Kidney tubule cell (primary cell): ENCODE data around the gene RASGEF1C.
"Not testable (repeated sequence)": the region's sequence is repeated elsewhere in the genome, so short reads cannot be mapped to it uniquely, and the experiment has no call there.

Source experiments
- DNase-seq: peaks from one replicate; pipeline ENCODE4 v3.0.0-alpha.2; 2018; ENCODE audit warnings: low spot score

RASGEF1C gene

DNA sequence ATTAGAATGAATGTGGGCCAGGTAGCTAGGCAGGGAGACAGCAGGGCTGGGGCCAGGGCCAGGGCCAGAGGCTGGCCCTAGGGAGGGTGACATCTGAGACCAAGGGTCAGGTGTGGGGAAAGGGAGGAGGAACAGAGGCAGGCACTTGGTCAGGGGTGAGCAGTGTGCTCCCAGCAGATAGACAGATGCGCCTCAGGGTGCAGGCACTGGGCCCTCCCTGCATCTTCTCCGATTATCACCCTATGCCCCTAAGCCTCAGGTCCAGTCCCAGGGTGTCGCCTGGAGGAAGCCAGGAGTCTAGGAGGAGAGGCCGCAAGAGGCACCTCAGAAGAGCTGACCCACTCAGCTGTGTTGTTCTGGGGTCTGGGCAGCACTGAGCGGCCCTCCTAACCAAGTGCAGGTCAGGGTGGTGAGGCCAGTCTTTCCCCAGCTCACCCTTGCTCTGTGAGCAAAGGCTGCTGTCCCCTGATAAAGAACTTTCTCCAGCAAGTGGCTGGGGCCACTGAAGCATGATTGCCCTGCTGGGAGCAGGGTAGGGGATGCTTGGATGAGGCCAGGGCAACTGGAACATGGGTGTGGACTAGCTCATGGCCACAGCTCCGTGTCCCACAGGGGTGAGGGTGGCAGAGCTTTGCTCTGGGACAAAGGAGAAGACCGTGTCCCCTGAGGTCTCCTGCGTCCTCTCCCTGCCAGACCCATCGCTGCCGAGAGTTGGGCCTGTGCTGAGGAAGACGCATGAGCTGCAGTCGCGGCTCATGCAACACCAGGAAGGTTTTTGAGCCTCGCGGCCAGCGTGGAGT lies 2.1 kb upstream of the RASGEF1C start:
- no peak for DNase-seq

DNA sequence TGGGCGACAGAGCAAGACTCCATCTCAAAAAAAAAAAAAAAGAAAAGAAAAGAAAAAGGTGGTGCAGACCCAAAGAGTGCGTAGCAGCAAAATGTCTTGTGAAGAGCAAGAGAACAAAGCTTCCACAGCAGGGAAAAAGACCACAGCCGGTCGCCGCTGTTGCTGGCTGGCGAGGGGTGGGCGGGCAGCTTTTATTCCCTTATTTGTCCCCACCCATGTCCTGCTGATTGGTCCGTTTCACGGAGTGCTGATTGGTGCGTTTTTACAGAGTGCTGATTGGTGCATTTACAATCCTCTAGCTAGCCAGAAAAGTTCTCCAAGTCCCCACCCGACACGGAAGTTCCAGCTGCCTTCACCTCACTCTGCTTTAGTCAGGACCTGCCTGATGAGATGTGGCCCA lies 1.1 kb upstream of the RASGEF1C start:
- not testable (repeated sequence) for DNase-seq

DNA sequence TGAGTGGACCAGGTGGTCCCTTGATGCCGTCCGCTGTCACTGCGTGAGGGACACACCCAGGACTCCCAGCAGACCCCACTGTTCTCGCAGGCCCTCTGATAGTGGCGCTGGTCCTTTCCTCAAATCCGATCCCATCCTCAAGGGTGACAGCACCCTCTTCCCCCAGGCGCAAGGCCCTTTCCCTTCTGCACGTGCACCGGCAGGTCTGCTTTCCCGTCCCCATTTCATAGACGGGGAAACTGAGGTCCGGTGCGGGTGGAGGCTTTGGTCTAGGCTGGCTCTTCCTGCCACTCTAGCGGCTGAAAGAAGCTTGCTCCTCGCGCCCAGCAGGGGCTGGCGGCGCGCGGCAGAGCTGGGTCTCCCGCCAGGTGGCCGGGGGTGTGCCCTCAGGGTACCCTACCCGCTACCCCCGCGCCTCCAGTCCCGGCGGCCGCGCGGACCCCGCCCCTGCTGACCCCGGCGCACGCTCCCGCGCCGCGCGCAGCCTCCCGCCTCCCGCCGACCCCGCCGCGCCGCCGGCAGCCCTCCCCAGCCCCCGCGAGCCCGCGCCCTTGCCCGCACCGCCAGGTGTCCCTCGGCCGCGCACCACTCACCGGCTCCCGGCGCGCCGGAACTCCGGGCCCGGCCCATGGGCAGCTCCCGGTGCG lies 453 bp downstream of the RASGEF1C start:
- peak; percentile 17 for DNase-seq

DNA sequence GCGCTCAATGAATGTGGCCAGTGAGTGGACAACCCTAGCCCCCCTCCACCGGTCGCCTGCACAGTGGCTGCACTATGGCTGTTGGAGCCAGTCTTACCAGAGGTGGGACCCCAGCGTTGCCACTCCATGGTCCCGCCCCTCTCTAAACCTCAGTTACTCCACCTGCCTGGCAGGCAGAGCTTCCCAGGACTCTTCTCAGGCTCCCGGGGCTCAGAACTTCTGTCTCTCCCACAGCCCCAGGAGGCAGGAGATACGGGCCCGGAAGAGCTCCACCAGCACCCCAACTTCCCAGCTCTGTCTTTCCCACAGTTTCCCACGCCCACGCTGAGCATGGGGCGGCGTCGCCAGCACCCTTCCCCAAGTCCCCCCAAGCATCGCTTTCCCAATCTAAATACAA lies 975 bp downstream of the RASGEF1C start:
- no peak for DNase-seq

DNA sequence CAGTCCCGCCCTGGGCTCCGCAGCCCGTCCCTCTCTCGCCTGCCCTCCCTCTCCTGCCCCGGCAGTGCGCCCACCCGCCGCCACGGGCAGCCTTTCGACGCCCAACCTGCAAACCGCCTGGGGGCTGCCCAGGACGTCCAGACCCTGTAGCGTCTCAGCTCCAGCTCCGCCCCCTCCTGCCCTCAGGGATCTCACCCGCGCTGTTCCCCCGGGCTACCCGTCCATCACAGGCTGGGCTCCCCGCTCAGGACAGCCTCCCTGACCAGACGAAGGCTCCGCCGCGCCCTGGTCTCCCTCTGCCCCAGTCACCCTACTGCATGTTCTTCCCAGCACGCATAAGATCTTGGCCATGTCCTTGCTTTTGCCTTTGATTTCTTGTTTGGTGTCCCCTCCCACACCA lies 1.4 kb downstream of the RASGEF1C start:
- no peak for DNase-seq

DNA sequence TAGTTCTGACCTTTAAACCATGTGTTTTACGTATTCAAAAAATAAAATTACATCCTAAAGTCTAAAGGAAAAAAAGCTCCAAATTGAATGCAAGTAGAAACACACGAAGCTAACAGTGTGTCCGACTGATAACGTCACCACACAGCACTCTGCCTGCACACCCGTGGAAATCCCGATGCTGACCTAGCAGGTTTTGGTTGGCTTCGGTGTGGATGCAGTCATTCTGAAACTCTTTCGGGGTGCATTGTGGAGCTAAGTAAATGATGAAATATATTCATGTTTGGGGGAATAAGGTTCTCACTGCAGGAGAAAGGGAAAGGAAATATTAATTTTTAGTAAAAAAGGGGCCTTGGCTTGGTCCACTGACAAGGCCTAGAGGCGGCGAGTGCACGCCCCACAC lies 2.0 kb downstream of the RASGEF1C start:
- no peak for DNase-seq

DNA sequence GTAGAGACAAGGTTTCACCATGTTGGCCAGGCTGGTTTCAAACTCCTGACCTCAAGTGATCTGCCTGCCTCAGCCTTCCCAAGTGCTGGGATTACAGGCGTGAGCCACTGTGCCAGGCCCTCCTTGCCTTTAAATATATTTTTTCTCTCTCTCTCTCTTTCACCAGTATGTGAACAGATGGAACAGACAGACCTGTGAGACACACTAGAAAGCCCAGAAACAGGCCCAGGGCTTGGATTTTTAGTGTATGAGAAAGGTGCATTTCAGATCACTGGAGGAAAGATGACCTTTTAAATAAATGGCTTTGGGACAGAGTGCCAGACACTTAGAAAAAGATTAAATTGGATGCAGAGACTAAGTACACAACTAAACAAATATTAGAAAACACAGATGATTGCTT lies 3.1 kb downstream of the RASGEF1C start:
- no peak for DNase-seq

DNA sequence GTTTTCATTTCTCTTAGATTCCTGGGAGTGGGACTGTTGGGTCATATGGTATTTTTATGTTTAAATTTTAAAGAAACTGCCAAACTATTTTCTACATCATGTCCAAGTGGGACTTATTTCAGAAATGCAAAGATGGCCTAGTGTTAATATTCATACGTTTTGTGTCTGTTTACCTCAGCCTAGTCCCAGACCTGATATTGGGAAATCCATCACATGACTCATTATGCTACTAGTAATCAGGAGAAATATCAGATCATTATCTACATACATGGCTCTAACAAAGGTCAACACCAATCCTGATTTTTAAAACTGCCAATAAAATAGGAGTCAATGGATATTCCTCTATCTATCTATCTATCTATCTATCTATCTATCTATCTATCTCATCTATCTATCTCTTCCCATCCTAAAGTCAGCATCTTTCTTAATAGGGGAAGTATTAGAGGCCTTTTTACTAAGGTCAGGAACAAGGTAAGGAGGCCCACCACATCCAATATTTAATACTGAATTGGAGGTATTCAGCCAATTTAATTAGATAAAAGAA lies 4.7 kb downstream of the RASGEF1C start:
- DNase-seq = no peak

DNA sequence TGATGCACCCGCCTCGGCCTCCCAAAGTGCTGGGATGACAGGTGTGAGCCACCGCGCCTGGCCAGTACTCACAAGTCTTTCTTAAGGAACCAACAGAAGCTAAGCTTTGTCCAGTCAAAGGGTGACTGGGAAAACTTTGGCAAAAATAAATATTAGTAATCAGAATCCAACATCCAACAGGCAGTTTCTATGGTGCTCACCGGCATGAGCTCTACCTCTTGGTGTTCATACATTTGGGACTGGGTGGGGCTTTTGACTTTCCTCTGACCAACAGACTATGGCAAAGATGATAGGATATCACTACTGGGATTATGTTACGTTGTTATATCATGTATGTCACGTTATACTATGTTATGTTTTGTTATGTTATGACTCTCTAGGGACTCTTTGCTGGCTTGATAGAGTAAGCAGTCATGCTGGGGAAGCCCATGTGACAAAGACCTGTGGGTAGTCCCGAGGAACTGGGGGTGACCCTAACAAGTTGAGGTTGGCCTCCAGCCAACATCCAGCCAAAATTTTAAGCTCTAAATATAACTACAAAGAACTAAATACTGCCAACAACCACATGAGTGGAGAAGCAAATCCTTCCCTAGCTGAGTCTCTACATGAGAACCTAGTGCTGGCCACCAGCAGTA lies 6.0 kb downstream of the RASGEF1C start:
- DNase-seq = no peak

DNA sequence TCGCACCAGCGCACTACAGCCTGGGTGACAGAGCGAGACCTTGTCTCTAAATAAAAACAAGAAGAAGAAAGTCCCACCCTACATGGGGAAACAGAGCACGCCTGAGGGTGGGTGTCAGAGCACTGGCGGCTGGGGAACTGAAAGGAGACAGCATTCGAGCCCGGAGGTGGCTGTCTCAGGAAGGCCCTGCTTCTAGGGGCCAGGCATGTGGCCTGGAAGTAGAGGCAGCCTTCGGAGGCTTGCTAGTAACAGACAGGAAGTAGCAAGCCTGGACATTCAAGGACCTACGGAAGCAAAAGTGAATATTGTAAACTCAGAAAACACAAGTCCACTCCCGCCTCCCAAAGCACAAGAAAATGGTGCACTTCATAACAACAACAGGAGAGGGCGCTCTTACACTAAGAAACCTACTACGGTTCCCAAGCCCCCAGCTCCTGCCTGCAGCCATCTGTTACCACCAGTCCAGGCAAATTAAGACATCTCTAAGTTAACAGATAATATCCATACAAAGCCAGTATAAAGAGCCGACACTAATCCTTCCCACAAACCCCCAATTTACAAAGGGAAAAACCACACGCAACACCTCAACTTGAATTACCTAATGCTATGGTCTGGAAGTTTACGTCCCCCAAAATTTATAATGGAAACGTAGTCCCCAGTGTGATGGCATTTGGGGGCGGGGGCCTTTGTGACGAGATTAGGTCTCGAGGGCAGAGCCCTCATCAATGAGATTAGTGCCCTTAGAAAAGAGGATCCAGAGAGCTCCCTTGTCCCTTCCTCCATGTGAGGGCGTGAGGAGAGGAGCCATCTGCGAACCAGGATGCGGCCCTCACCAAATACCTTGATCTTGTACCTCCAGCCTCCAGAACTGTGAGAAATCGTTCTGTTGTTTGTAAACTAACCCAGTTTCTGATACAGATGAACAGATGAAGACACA lies 7.7 kb downstream of the RASGEF1C start:
- DNase-seq = no peak

DNA sequence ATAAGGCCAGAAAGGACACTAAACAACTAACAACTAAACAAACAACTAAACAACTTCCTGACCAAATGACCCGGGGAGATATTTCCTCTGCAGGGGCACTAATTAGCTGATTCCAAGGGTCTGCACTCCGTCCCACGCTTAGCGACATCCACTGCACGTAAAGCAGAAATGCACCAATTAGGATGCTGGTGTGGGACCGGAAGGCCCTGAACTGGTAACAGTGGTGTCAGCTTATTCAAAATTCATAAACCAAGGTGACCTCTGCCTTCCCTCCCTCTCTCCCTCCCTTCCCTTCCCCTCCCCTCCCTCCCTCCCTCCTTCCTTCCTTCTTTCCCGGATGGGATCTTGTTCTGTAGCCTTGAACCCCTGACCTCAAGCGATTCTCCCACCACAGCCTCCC lies 9.6 kb downstream of the RASGEF1C start:
- no peak for DNase-seq

DNA sequence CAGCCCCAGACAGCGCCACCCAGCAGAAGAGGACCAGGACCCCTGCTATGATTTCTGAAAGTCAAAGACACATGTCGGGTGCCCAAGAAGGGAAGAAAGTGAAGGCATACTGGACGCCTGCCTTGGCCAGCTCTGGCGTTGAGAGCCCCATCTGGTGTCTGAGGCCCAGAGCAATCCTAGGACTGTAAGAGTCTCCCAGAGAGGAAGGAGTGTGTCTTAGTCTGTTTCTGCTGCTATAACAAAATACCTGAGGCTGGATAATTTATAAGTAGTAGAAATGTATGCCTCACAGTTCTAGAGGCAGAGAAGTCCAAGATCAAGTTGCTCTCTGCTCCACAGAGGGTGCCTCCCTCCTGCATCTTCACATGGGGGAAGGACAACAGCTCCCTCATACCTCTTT lies 10.8 kb downstream of the RASGEF1C start:
- no peak for DNase-seq

DNA sequence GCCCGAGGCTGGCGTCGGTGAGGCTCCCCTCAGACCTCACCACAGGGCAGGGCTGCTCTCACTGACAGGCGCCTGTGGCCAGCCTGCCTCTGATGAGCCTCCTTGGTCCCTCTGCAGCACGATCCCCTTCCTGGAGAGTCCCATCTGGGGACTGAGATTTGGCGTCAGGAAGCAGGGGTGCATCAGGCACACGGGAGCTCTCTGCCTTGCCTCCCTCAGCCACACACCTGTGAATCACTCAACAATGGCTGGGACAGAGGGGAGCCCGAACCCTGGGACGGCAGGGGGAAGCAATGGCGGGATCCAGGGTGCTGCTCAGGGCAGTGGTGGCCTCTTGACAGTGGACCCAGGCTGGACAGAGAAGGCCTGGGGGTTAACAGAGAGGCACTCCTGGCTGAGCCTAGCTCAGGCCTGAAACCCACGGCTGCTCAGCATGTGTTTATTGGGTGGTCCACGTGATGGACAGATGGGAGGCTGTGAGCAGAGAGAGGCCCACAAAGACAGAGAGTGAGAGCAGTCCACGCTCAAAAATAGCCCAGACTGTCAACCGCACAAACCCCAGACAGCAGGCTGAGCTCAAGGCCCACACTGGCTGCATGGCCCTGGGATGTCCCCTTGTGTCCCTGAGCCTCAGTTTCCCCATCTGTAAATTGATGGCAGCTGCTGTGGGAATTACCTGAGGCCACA lies 11.9 kb downstream of the RASGEF1C start:
- no peak for DNase-seq

DNA sequence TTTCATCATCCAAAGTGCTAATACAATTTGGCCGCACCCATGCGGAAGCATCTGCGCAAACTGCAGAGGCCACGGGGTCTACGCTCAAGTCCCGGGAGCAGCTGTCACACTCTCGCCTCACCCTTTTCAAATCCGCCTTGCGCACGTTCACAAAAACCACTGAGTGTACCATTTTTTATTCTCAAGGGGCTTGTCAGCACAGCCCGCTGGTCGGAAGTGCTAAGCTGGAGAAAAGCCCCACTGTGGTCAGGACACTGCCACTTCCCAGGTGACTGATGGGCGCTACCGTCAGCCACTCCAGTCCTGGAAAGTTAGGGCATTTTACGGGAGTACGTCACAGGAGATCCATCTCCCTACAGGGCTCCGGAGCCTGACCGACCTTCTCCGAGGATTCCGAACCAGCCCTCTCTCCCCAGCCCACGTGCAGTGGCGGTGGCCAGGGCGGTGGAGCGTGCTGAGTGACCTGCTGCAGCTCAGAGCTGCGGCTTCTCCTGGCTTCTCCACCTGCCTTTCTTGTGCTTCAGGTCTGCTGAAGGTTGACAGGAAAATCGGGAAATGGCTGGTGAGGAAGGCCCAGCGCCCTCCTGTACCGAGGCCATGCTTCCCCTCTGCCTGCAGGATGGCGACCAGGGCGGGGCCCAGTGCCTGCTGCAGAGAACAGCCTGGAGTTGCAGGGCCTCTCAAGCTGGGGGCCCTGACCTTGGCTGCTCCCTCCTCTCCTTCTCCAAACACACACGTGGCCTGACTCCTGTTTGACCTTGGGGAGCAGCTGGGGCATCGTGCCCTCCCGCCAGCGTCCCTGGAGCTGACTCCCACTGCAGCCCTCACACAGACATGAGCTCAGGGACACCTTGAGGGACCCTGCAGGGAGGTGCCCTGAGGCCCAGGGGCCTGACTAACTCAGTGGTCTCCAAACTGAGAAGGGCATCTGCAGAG lies 14.3 kb downstream of the RASGEF1C start:
- DNase-seq = no peak

DNA sequence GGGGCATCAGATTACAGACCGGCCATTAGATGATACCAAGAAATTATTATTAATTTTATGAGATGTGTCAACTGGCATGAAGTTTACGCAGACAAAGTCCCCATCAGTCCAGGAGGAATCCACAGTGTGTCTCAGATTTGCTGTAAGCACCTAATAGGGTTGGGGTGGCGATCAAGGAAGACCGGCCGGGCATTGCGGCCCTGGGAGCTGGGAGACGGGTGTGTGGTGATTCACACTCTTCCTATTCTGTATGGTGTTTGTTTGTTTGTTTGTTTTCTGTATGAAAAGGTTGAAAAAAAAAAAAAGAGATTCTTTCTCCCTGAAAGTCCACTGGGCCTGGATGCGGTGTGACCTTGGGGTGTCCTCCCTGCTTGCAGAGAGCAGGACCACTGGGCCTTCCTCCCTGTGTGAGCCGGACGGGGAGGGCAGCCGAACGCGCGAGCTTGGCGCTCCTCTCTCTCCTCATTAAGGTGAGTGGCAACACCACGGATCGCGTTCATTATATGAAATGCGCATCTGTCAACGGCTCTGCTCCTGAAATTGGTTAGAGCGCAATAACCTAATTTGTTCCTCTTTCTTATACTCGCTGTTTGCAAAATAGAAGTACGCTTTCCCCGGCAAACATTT lies 15.1 kb downstream of the RASGEF1C start:
- DNase-seq = no peak

DNA sequence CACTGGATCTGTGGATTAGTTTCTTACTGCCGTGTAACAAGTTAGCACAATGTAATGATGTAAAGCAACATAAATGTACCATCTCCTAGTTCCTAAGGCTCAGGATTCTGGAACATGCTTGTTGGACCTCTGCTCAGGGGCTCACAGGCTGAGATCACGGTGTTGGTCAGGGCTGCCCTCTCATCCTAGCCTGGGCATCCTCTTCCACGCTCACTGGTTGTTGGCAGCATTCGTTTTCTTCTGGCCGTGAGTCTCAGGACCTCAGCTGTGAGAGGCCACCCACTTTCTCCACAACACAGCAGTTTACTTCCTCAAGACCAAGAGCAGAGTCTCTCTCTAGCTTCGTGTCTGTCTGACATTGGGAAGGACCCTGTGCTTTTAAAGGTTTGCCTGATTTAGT lies 17.3 kb downstream of the RASGEF1C start:
- no peak for DNase-seq

DNA sequence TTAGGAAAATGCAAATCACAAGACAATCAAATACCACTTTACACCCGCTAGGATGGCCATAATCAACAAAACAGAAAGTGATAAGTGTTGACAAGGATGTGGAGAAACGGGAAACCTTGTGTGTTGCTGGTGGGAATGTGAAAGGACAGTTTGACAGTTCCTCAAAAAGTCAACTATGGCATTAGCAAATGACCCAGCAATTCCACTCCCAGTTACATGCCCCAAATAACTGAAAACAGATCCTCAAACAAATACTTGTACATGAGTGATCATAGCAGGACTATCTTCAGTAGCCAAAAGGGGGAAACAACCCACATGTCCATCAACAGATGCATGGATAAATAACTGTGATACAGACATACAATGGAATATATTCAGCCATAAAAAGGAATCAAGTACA lies 21.2 kb downstream of the RASGEF1C start:
- DNase-seq = no peak

DNA sequence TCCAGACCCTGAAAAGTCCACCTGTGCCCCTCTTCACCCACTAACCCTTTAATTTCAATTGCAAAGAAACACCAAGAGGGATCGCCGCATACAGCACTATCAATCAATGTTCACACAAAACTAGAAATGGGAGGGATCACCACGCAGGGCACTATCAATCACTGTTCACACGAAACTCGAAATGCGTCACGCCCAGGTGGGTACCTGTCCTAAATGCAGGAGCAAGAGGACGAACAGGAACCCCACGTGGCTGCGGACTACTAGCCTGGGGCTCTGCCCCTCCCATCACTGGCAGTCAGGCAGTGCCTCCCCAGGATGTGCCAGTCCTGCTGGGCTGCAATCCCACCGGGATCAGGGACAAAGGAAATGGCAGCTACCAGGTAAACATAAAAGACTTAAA lies 28.2 kb downstream of the RASGEF1C start:
- no peak for DNase-seq

DNA sequence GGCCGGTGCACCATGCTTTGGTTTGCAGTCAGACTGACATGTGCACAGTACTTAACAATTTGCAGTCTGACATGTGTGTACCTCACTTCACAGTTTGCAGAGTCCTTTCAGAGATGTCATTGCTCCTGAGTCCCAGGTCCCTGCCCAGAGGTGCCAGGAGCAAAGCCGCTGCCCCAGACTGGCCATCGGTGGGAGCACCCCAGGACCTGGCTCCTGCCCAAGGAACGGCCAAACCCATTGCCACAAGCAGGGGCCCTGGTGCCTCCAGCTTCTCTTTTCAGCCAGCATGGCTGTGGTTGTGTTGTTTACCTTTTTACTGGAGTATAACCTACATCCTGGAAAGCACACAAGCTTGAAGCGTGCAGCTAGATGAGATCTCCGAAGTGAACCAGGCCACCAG lies 28.6 kb downstream of the RASGEF1C start:
- DNase-seq = no peak
